Measurements from ENCODE around the gene DOC2B. TPM values are rescaled to one million over a fixed set of nuclear protein-coding genes. Genes with fewer than 3 reads are reported as not detected.

The DOC2B gene
- total RNA-seq, 4 donors from 2014 or later: 4.2 to 29.7 (median 6.1) TPM

DNA sequence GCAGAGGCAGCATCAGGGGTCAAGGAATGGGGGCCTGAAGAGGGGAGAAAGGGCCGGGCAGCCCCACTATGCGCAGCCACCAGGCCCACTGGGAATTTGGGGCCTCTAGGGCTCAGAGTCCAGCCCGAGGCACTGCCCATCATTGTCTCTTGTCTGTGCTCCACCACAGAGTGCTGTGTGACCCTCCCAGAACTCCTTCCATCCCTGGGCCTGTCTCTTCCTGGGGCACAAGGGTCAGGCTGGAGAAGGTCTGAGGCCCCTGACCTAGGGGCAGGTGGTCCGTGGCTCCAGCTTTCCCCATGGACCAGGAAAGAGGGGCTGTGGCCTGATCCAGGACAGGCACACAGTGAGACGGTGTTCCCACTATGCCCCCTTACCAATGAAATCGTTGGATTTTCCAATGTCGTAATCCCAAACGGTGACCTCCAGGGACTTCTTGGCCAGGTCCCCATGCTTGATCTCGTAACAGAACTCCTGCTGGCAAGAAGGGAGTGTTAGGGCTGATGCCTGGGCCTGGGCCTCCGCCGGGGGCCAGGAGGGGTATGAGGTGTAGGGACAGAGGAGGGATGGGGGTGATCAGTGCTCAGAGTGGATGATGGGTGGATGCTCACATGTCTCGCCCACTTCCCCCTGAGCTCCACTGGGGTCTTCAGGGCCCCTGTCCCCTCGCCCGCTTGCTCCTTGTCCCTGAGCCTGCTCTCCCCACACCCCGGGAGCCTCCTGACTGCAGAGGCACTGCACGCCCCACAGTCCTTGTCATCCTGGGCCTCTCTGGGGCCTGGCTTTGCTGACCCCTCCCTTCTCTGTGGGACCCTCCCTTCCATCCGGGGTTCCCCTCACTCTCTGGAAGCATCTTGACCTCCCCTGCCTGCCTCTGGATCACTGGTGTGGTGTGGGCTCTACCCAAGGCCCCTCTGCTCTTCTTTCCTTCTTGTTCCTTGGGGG lies 33.4 kb downstream of the DOC2B start:
- H3K36me3 ChIP-seq: no peaks in the 10 kb centered on the region
- no peaks in the 10 kb centered on the region for H3K4me1 ChIP-seq
- no peak overlapping the region for H3K27ac ChIP-seq
- no peaks in the 10 kb centered on the region for H3K27me3 ChIP-seq
- no peaks in the 10 kb centered on the region for H3K9me3 ChIP-seq
- peak in 1 of 3 donors; percentile 30 for DNase-seq
- TF ChIP-seq, protein P1, sequence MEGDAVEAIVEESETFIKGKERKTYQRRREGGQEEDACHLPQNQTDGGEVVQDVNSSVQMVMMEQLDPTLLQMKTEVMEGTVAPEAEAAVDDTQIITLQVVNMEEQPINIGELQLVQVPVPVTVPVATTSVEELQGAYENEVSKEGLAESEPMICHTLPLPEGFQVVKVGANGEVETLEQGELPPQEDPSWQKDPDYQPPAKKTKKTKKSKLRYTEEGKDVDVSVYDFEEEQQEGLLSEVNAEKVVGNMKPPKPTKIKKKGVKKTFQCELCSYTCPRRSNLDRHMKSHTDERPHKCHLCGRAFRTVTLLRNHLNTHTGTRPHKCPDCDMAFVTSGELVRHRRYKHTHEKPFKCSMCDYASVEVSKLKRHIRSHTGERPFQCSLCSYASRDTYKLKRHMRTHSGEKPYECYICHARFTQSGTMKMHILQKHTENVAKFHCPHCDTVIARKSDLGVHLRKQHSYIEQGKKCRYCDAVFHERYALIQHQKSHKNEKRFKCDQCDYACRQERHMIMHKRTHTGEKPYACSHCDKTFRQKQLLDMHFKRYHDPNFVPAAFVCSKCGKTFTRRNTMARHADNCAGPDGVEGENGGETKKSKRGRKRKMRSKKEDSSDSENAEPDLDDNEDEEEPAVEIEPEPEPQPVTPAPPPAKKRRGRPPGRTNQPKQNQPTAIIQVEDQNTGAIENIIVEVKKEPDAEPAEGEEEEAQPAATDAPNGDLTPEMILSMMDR (IDR thresholded peaks at IDR 0.05): no peak
- no peak for TF ChIP-seq POLR2A (IDR thresholded peaks at IDR 0.05)
- no peak overlapping the region for H3K4me3 ChIP-seq

DNA sequence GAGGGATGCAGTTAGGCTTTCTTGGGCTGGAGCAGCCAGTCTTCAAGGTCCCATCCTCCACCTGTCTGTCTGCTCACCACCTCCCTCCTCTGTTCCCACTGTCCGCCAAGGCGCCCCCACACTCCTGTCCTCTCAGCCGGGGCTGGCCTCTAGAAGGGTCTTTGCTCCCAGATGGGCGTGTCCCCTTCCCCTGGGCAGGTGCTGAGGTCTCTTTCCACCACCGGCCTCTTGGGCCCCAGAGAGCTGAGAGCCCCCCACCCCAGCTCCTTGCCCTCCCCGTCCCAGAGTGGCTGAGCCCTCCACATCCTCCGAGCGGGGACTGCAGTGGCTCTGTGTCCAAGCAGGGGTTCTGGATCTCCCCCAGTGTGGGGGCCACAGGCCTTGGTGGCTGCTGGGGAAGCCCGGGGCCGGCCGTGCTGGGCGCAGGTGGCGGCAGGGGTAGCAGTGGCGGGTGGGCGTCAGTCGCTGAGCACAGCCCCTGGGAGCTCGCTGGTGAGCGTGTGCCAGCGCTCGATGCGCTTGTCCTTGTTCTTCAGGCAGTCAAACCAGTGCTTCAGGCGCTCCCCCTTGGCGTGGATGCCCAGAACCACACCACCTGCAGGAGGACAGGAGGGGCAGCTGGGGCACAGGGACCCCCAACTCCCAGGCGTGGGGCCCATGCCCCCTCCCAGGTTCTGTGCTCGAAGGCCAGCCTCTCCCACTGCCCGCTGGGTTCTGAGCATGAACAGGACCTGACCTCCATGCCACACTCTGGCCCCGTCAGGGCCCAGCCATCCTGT lies 34.3 kb downstream of the DOC2B start:
- peak; percentile 7 to 43 (median 37) for DNase-seq
- H3K36me3 ChIP-seq: no peaks in the 10 kb centered on the region
- TF ChIP-seq POLR2A (IDR thresholded peaks at IDR 0.05): no peak
- TF ChIP-seq, protein P1 (IDR thresholded peaks at IDR 0.05): no peak
- no peaks in the 10 kb centered on the region for H3K27me3 ChIP-seq
- H3K9me3 ChIP-seq: no peaks in the 10 kb centered on the region
- no peak overlapping the region for H3K27ac ChIP-seq
- no peak overlapping the region for H3K4me3 ChIP-seq
- H3K4me1 ChIP-seq: no peaks in the 10 kb centered on the region

DNA sequence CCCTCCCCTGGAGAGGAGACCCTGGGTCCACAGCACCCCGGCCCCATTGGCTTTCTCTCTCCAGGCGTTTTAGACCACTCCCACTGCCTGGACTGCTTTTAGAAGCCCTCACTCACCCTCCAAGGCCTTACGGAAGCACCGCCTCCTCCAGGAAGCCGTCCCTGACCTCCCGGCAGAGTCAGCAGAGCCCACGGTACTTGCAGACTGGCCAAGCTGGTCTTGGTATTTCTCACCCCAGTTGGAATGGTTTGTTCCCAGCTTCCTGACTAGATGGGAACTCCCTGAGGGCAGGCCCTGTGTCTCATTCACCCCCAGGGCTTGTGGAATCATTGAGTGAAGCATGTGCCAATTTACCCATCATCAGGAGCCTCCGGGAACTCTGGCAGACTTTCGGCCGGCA lies 34.9 kb downstream of the DOC2B start:
- no peak overlapping the region for H3K27ac ChIP-seq
- TF ChIP-seq POLR2A (IDR thresholded peaks at IDR 0.05): no peak
- TF ChIP-seq, protein P1 (IDR thresholded peaks at IDR 0.05): no peak
- H3K9me3 ChIP-seq: no peaks in the 10 kb centered on the region
- no peak overlapping the region for H3K4me3 ChIP-seq
- H3K36me3 ChIP-seq: no peaks in the 10 kb centered on the region
- peak in 1 of 3 donors; percentile 34 for DNase-seq
- no peaks in the 10 kb centered on the region for H3K27me3 ChIP-seq
- H3K4me1 ChIP-seq: no peaks in the 10 kb centered on the region

DNA sequence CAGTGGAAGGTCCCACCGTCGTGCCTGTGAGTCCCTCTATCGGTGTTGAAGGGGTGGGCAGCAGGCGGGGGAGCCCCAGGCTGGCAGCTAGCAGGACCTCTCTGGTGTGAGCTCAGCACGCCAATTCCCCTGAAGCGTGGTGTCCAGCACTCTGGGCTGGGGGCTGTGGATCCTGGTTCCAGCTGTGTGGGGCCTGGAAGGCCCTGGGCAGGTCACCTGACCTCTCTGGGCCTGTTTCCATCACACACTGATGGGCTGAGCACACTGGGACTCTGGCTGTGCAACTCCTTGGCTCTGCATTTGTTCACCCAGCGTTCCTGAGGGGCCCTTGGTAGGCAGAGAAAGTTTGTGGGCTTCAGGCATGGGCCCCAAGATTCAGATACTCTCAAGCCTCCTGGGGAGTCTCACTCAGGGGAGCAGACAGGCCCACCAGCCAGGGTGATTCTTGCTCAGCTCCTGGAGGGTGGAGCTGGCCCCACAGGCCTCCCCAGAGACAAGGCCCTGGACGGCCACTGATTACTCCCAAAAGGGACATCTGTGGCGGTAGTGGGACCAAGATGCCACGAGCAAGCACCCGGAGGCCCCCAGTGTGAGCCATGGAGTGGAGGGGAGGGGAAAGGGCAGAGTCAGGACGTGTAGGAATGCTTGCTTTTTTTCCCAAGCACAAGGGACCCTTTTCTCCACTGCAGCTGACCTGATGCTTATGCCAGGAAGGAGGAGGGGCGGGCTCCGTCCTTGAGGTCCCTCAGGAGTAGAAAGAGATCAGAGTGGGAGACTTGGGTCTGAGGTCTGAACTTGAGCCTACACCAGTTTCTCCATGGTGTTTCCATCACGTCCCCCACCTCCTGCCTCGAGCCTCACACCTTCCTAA lies 35.5 kb downstream of the DOC2B start:
- Histone ChIP-seq H3K9me3 (no peaks in the 10 kb centered on the region), H3K27me3 (no peaks in the 10 kb centered on the region), H3K36me3 (no peaks in the 10 kb centered on the region), H3K27ac (no peak overlapping the region), H3K4me3 (no peak overlapping the region), H3K4me1 (no peaks in the 10 kb centered on the region)
- TF ChIP-seq, protein P1 (IDR thresholded peaks at IDR 0.05): no peak
- TF ChIP-seq POLR2A (IDR thresholded peaks at IDR 0.05): no peak
- peak; percentile 9 to 48 (median 29) for DNase-seq
